HAP-1 (cell line): Measurements from ENCODE around the gene DHRS13.

Experiments used
- DNase-seq, 2 experiments: peaks; one replicate each; pipeline ENCODE4 v3.0.0-alpha.2; 2016 to 2020; ENCODE audit warnings: low spot score in 2 of 2
- H3K27me3 ChIP-seq: fragments of 250-450 bp; sonication (Bioruptor Pico); 2 replicates; pipeline ENCODE4 v1.5.1; 2020; ENCODE audit warnings: low read depth, mild to moderate bottlenecking, moderate library complexity
- H3K36me3 ChIP-seq: fragments of 250-450 bp; sonication (Bioruptor Pico); replicated peaks from 2 replicates; pipeline ENCODE4 v1.5.1; 2020; ENCODE audit warnings: mild to moderate bottlenecking
- H3K4me1 ChIP-seq: fragments of 250-450 bp; sonication (Bioruptor Pico); 2 replicates; pipeline ENCODE4 v1.5.1; 2020; ENCODE audit warnings: mild to moderate bottlenecking
- H3K4me3 ChIP-seq: fragments of 250-450 bp; sonication (Bioruptor Pico); 2 replicates; pipeline ENCODE4 v1.5.1; 2020; ENCODE audit warnings: mild to moderate bottlenecking, moderate library complexity
- H3K9me3 ChIP-seq: fragments of 250-450 bp; sonication (Bioruptor Pico); 2 replicates; pipeline ENCODE4 v1.5.1; 2020; ENCODE audit warnings: mild to moderate bottlenecking, moderate library complexity
- in situ Hi-C: fragments of 300-500 bp; cut with MboI; formaldehyde crosslinking; loops from 3 replicates; pipeline ENCODE4 v1.14.3; 2020; ENCODE audit warnings: low sequenced_read_pairs, inconsistent platforms, mixed read lengths

DHRS13 gene

GRCh38 chr17:28925912-28926365, 23.1 kb upstream of the DHRS13 start:
- Histone ChIP-seq H3K27me3 (no peaks in the 10 kb centered on the region), H3K4me1 (no peaks in the 10 kb centered on the region), H3K36me3 (peaks cover 44% of the 10 kb centered on the region), H3K4me3 (no peak overlapping the region), H3K9me3 (no peaks in the 10 kb centered on the region)
- in situ Hi-C loops, result no loop called here
- DNase-seq, result no peak

DNA sequence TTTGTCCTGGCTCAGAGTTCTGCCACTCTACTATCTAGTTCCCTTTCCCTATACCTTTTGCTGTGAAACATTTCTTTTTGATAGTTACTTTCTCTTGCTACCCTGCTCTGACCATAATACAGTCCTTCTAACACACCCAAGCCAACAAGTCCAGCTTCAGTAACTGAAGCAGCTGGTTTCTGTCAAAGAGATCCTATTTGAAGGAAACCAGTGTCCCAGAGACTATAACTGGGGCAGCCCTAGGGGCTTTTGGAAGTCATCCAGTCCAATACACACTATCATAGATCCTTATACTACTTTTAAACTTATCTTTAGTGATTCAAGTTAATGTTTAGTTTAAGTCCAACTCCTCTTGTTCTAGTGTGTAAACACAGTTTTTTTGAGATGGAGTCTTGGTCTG, 17.3 kb upstream of the DHRS13 start:
- in situ Hi-C loops, result no loop called here

DNA sequence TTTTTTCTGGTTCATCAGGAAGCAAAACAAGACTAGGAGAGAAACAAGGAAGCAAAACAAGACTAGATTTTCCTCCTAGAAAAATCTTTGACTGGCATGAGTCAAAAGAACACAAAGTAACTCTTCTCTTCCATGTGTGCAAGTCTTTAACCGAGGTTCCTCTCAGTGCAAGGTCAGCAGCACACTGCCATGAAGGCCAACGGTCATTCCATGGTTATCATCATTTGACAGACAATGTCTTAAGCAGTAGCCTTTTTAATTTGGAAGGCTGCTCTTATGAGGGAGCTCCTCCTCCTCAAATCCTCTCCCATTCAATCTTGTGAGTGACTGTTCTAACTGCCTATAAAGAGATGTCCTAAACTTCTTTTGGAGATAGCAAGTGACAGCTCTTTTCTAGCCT, 15.4 kb upstream of the DHRS13 start:
- Histone ChIP-seq H3K9me3 (no peaks in the 10 kb centered on the region; the same call in 1 of the 2 replicates), H3K4me3 (no peak overlapping the region), H3K4me1 (no peaks in the 10 kb centered on the region), H3K36me3 (peaks cover 91% of the 10 kb centered on the region), H3K27me3 (no peaks in the 10 kb centered on the region)
- in situ Hi-C loops, result no loop called here
- no peak for DNase-seq

More for the DNA sequence above, 17.3 kb upstream of the DHRS13 start:
- Histone ChIP-seq H3K4me3 (no peak overlapping the region), H3K36me3 (peaks cover 84% of the 10 kb centered on the region), H3K27me3 (no peaks in the 10 kb centered on the region), H3K9me3 (no peaks in the 10 kb centered on the region; the same call in 1 of the 2 replicates), H3K4me1 (no peaks in the 10 kb centered on the region)
- no peak for DNase-seq

- H3K9me3 ChIP-seq, result no peaks in the 10 kb centered on the region; the same call in 1 of the 2 replicates
- H3K4me1 ChIP-seq, result no peaks in the 10 kb centered on the region
- in situ Hi-C loops, result no loop called here
- peaks cover 96% of the 10 kb centered on the region for H3K36me3 ChIP-seq
- H3K27me3 ChIP-seq, result no peaks in the 10 kb centered on the region
- no peak overlapping the region for H3K4me3 ChIP-seq
- DNase-seq, result no peak
These were observed 14.6 kb upstream of the DHRS13 start for GRCh38 chr17:28917465-28917864.

DNA sequence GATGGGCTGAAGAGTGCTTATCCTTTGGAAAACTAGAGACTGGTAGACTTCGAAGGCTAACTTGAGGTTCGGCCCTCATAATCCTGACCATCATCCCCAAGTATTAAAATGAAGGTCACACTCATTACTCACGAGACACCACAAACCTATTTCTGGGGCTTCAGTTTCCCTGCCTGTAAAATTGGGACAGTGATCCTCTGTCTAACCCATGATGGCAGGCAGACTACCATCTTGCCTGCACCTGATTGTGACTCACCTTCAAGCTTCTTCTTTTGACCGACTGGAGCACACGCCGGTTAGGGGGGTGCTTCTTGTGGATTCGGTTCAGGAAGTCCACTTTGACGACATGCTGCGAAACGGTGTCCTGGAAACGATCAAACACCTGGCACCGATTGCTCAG, 14.2 kb upstream of the DHRS13 start:
- Histone ChIP-seq H3K4me3 (no peak overlapping the region), H3K9me3 (no peaks in the 10 kb centered on the region; the same call in 1 of the 2 replicates), H3K36me3 (peaks cover 96% of the 10 kb centered on the region), H3K27me3 (no peaks in the 10 kb centered on the region), H3K4me1 (no peaks in the 10 kb centered on the region)
- DNase-seq, result no peak
- in situ Hi-C loops, result no loop called here

DNA sequence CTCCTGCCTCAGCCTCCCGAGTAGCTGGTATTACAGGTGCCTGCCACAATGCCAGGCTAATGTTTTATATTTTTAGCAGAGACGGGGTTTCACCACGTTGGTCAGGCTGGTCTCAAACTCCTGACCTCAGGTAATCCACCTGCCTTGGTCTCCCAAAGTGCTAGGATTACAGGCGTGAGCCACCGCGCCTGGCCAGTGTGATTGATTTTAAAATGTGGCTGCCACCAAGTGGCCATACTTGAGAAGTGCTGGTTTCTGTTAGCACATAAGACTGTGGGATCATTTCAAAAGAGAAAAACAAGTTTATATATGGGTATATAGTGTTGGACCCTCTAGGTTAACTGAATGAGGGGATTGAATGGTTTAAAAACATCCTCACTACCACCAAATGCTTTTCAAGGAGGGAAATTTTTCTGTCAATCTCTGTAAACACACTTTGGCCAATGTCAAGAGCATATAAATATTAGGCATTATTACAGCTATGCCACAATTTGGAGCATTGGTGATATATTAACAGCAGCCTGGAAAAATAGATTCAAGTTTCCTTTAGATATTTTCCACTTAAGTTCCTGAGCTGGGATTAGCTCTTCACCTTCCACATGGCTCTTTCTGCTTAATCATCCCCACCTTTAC, 13.5 kb upstream of the DHRS13 start:
- DNase-seq, result peak; percentile 34 to 56

GRCh38 chr17:28912938-28913333, 10.1 kb upstream of the DHRS13 start:
- H3K9me3 ChIP-seq, result no peaks in the 10 kb centered on the region
- H3K27me3 ChIP-seq, result no peaks in the 10 kb centered on the region
- peaks cover 98% of the 10 kb centered on the region for H3K36me3 ChIP-seq
- DNase-seq, result no peak
- H3K4me3 ChIP-seq, result no peak overlapping the region
- in situ Hi-C loops, result no loop called here
- peaks cover 5% of the 10 kb centered on the region; the same call in 1 of the 2 replicates for H3K4me1 ChIP-seq

More for the DNA sequence above, 13.5 kb upstream of the DHRS13 start:
- Histone ChIP-seq H3K4me1 (no peaks in the 10 kb centered on the region), H3K27me3 (no peaks in the 10 kb centered on the region), H3K9me3 (no peaks in the 10 kb centered on the region; the same call in 1 of the 2 replicates), H3K4me3 (no peak overlapping the region), H3K36me3 (peaks cover 96% of the 10 kb centered on the region)
- in situ Hi-C loops, result no loop called here

- Histone ChIP-seq H3K36me3 (peaks cover 98% of the 10 kb centered on the region), H3K4me1 (peaks cover 5% of the 10 kb centered on the region; the same call in 1 of the 2 replicates), H3K9me3 (no peaks in the 10 kb centered on the region), H3K27me3 (no peaks in the 10 kb centered on the region), H3K4me3 (no peak overlapping the region)
- DNase-seq, result no peak
- in situ Hi-C loops, result no loop called here
These were observed 9.5 kb upstream of the DHRS13 start for GRCh38 chr17:28912281-28912937.

DNA sequence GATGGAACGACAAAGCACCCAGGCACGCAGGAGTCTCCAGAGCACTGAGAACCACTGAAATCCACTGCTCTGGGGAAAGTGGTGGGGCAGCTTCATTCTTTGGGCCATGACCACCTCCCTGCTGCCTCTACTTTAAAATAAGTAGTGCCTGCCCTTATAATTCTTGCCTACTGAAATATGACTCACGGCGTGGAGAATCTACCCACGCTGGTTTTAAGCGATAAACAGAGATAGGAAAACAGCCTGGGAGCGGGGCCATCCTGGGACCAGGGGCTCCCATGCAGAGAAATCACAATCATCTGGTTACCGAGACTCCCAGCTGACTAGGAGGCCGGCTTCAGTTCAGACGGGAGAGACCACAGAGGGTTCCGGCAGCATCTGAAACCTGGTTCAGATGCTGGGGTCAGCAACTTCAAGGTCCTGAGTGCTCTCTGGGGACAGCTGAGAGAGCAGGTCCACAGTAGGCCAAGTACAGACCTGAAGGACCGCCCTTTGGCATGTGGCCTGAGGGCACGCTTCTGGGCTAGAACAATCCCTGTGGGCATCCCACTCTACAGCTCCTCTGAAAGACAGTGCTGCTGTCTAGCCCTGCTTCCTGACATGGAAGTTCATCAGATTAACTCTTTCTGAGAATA, 8.6 kb upstream of the DHRS13 start:
- Histone ChIP-seq H3K36me3 (peaks cover 98% of the 10 kb centered on the region), H3K9me3 (no peaks in the 10 kb centered on the region), H3K27me3 (no peaks in the 10 kb centered on the region), H3K4me3 (no peak overlapping the region), H3K4me1 (peaks cover 5% of the 10 kb centered on the region; the same call in 1 of the 2 replicates)
- in situ Hi-C loops, result no loop called here
- no peak for DNase-seq

GRCh38 chr17:28910534-28910933, 7.7 kb upstream of the DHRS13 start:
- no peak for DNase-seq
- in situ Hi-C loops, result no loop called here
- H3K4me3 ChIP-seq, result no peak overlapping the region
- no peaks in the 10 kb centered on the region for H3K9me3 ChIP-seq
- H3K4me1 ChIP-seq, result peaks cover 5% of the 10 kb centered on the region; the same call in 1 of the 2 replicates
- H3K27me3 ChIP-seq, result no peaks in the 10 kb centered on the region
- H3K36me3 ChIP-seq, result peaks cover 97% of the 10 kb centered on the region

- Histone ChIP-seq H3K9me3 (no peaks in the 10 kb centered on the region), H3K36me3 (peaks cover 80% of the 10 kb centered on the region), H3K4me3 (no peak overlapping the region), H3K4me1 (peaks cover 5% of the 10 kb centered on the region; the same call in 1 of the 2 replicates), H3K27me3 (no peaks in the 10 kb centered on the region)
- DNase-seq, result no peak
- in situ Hi-C loops, result no loop called here
These were observed 5.8 kb upstream of the DHRS13 start for GRCh38 chr17:28908640-28909167.

DNA sequence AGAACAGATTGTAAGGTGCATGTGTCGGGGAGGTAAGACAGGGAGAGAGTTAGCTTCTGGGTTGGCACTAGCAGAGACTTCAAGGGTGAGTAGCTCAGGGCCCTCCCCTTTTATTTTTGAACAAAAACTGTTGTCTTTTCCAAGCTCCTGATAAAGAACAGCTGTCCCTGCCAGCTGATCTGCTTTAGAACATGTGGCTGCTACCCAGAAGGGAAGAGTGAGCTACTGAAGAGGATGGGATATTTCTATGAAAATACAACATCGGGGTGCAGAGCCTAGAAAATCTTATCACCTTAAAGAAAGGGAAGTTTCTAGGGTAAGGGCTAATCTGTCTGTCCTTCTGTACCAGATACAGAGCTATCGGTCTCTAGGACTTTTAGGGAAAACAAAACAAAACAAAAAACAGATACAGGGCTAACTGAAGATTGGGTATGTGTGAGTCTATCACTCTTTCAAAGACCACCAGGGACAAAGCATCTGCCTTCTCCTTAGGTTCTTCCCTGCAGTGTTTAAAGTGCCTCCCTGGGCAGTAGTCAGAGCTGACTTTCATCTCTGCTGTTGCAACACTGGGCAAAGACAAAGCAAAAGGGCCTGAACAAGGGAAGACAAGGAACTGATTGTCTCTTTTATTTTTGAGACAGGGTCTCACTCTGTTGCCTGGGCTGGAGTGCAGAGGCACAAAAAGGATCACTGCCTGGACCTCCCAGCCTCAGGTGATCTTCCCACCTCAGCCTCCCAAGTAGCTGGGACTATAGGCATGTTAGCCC, 5.0 kb upstream of the DHRS13 start:
- Histone ChIP-seq H3K4me1 (peaks cover 9% of the 10 kb centered on the region), H3K4me3 (no peak overlapping the region), H3K36me3 (peaks cover 72% of the 10 kb centered on the region), H3K9me3 (no peaks in the 10 kb centered on the region), H3K27me3 (no peaks in the 10 kb centered on the region)
- in situ Hi-C loops, result no loop called here
- no peak for DNase-seq

GRCh38 chr17:28906706-28907438, 4.0 kb upstream of the DHRS13 start:
- Histone ChIP-seq H3K27me3 (no peaks in the 10 kb centered on the region), H3K36me3 (peaks cover 62% of the 10 kb centered on the region), H3K9me3 (no peaks in the 10 kb centered on the region), H3K4me3 (no peak overlapping the region), H3K4me1 (peaks cover 10% of the 10 kb centered on the region)
- in situ Hi-C loops, result no loop called here
- DNase-seq, result no peak
